ENCODE data around the gene ADCY10. TPM values are rescaled to one million over a fixed set of nuclear protein-coding genes. Genes with fewer than 3 reads are reported as not detected.
A peak's percentile ranks its signal among the peaks of the same experiment; 100 is the strongest.

Gene ADCY10
- total and polyA plus RNA-seq, 2 of the 8 experiments (the other 6 are each of a cell fraction or from before 2014, with no cell fraction given): 0.02 TPM; not detected in 1

- 0 out of 2 replicates have a peak overlapping the region, but pooled peaks have one; percentile 18 for H2BK15ac ChIP-seq (ENCODE audit: low read length)
- no peak overlapping the region for H3K56ac ChIP-seq (replicated peaks; ENCODE audit: insufficient read length, low read depth, low read length)
- H3K36me3 ChIP-seq (ENCODE audit: control insufficient read depth in 2 of 4, insufficient read depth in 4 of 4, low read length in 3 of 4): no peaks in the 10 kb centered on the region; a peak in 1 of 8 replicates
- H3K18ac ChIP-seq (ENCODE audit: extremely low read depth, low read length): no peak overlapping the region
- CTCF ChIA-PET (ENCODE audit: partially characterized antibody): interaction anchor here (1.0 to 1.7 kb wide), 7 partner anchors 11 to 282 kb away, joined by 3 to 5 read pairs (median 4); no protein-coding TSS in a partner anchor
- WGBS, 2 experiments (ENCODE audit: extremely low coverage in 1 of 2, insufficient coverage in 1 of 2, insufficient read length in 1 of 2, insufficient replicate concordance in 2 of 2, low coverage in 1 of 2, low lambda C conversion rate in 2 of 2, missing lambda C conversion rate in 1 of 2): 76% methylated on average over 10 of the region's 10 CpGs; no CpG with 5 or more reads in 1 of the 2 experiments
- H3K9ac ChIP-seq (replicated peaks in 1 of 4; ENCODE audit: extremely low read depth in 1 of 4, low read depth in 3 of 4, low read length in 3 of 4): no peak overlapping the region
- no peak overlapping the region for H2AFZ ChIP-seq (ENCODE audit: low read length)
- POLR2A ChIA-PET (ENCODE audit: partially characterized antibody): interaction anchor here (1.1 kb wide), 1 partner anchor 142 kb away, joined by 3 read pairs; no protein-coding TSS in a partner anchor
- peak overlapping the region; percentile 31; the same call in 1 of the 2 replicates for H3K27ac ChIP-seq (ENCODE audit: low read depth, low read length)
- FAIRE-seq (no peak), DNase-seq (ENCODE audit: low read depth in 1 of 2, low spot score in 2 of 2) (no peak)
- H3K4me3 ChIP-seq (ENCODE audit: extremely low read depth in 1 of 4, insufficient read depth in 2 of 4, low read depth in 3 of 4, low read length in 4 of 4): no peak overlapping the region
- no peak overlapping the region; a peak in 1 of 4 replicates for H3K4me2 ChIP-seq (ENCODE audit: insufficient read depth in 1 of 2, low read depth in 2 of 2, low read length in 2 of 2)
- H3K23me2 ChIP-seq (ENCODE audit: low read depth, low read length): no peaks in the 10 kb centered on the region
- no peaks in the 10 kb centered on the region for H3K27me3 ChIP-seq (replicated peaks in 1 of 4; ENCODE audit: control insufficient read depth in 3 of 4, extremely low read depth in 1 of 4, insufficient read depth in 3 of 4, low read length in 3 of 4)
- H4K8ac ChIP-seq (ENCODE audit: extremely low read depth, insufficient read depth, low read length): no peak overlapping the region
- no peaks in the 10 kb centered on the region for H3K79me2 ChIP-seq (ENCODE audit: control insufficient read depth in 1 of 2, insufficient read depth in 2 of 2, low read length in 2 of 2)
- no peak overlapping the region for H4K5ac ChIP-seq (ENCODE audit: insufficient read length, low read depth, low read length)
- H2BK5ac ChIP-seq (ENCODE audit: low read depth, low read length): 0 out of 2 replicates have a peak overlapping the region, but pooled peaks have one; percentile 20
- H4K91ac ChIP-seq (replicated peaks; ENCODE audit: insufficient read length, low read length): no peak overlapping the region
- no peaks in the 10 kb centered on the region for H4K20me1 ChIP-seq (replicated peaks in 1 of 2; ENCODE audit: control insufficient read depth in 1 of 2, insufficient read depth in 2 of 2, low read length in 2 of 2)
- H3K23ac ChIP-seq (ENCODE audit: insufficient read length): no peak overlapping the region
- H2BK12ac ChIP-seq (ENCODE audit: low read depth, low read length): peak overlapping the region; percentile 44
- H3K4ac ChIP-seq (replicated peaks; ENCODE audit: insufficient read length, low read depth, low read length): no peak overlapping the region
- no peaks in the 10 kb centered on the region for H3K9me3 ChIP-seq (ENCODE audit: insufficient read depth in 2 of 2, low read depth in 1 of 2, low read length in 1 of 2)
- peaks cover 2 to 8% (median 3%) of the 10 kb centered on the region in 4 experiments; a peak in 4 of 7 replicates for H3K4me1 ChIP-seq (replicated peaks in 1 of 4; ENCODE audit: control insufficient read depth in 3 of 4, insufficient read depth in 4 of 4, low read length in 3 of 4)
- no peaks in the 10 kb centered on the region for H3K79me1 ChIP-seq (ENCODE audit: low read depth, low read length)
- H2AK5ac ChIP-seq (ENCODE audit: low read depth, low read length): peak overlapping the region; percentile 66; the same call in 1 of the 2 replicates
- H3K14ac ChIP-seq (ENCODE audit: insufficient read length): no peak overlapping the region
- H2BK20ac ChIP-seq (ENCODE audit: low read length): no peak overlapping the region
- H2BK120ac ChIP-seq (replicated peaks; ENCODE audit: low read depth, low read length): no peak overlapping the region
- TF ChIP-seq RBBP5 (IDR thresholded peaks at IDR 0.05; ENCODE audit: borderline replicate concordance, low read depth, low read length): no peak
- TF ChIP-seq POU5F1 (IDR thresholded peaks at IDR 0.05; ENCODE audit: low read depth, low read length): no peak
- TF ChIP-seq ATF2 (IDR thresholded peaks at IDR 0.05; ENCODE audit: low read length): no peak
- no peak for TF ChIP-seq CTCF (IDR thresholded peaks at IDR 0.05; ENCODE audit: control extremely low read depth in 1 of 3, insufficient read depth in 1 of 3, low read depth in 1 of 3, low read length in 3 of 3)
- no peak for TF ChIP-seq TEAD4 (IDR thresholded peaks at IDR 0.05; ENCODE audit: low read depth, low read length)
- TF ChIP-seq TCF12 (IDR thresholded peaks at IDR 0.05; ENCODE audit: low read depth, low read length): no peak
These were observed 117.9 kb downstream of the ADCY10 start for GRCh38 chr1:167795810-167796740.
